ENCODE results near the gene RACK1.
A peak's percentile ranks its signal among the peaks of the same experiment; 100 is the strongest.

The RACK1 gene

DNA sequence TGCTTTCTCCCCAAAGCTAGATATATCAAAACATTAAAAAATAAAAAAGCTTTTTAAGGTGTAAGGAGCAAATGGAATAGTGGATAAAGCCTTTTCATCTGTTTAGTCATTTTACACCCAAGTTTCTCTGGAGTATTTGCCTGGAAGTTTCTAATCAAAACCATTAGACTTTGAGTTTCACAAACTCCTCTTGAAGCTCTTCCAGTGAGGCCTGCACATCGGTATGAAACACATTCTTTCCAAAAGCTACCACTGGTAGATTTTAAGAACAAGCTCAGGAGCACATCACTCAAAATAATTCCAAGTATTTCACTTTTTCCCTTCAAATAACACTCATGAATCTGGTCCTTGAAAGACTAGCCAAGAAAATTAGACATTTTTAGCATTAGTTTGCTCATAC, 11.6 kb upstream of the RACK1 start:
- TF ChIP-seq, protein P1, sequence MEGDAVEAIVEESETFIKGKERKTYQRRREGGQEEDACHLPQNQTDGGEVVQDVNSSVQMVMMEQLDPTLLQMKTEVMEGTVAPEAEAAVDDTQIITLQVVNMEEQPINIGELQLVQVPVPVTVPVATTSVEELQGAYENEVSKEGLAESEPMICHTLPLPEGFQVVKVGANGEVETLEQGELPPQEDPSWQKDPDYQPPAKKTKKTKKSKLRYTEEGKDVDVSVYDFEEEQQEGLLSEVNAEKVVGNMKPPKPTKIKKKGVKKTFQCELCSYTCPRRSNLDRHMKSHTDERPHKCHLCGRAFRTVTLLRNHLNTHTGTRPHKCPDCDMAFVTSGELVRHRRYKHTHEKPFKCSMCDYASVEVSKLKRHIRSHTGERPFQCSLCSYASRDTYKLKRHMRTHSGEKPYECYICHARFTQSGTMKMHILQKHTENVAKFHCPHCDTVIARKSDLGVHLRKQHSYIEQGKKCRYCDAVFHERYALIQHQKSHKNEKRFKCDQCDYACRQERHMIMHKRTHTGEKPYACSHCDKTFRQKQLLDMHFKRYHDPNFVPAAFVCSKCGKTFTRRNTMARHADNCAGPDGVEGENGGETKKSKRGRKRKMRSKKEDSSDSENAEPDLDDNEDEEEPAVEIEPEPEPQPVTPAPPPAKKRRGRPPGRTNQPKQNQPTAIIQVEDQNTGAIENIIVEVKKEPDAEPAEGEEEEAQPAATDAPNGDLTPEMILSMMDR (conservative IDR thresholded peaks at IDR 0.05; ENCODE audit: low read length): no peak
- H3K4me3 ChIP-seq (ENCODE audit: low read length): no peak overlapping the region
- DNase-seq (ENCODE audit: low read depth): peak; percentile 49

DNA sequence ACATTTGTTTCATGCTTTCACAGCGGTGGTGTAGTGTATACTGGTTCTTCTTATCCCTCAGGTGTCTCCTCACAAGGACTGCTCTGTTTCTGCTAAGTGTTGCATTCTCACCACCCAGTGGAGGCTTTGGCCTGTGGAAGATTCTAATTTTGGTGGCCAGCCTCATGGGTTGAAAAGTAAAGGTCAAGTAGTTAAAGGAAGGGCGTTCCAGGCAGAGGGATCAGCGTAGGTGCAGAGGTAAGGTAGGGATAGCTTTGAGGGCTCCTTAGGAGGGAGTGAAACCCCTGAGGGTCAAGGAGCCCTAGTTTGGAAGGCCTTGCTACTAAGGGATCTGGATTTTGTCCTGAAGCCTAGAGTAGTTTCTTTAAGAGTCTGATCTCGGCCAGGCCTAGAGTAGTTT, 4.6 kb upstream of the RACK1 start:
- peak overlapping the region; percentile 77 for H3K4me3 ChIP-seq (ENCODE audit: low read length)
- no peak for DNase-seq (ENCODE audit: low read depth)
- TF ChIP-seq, protein P1 (conservative IDR thresholded peaks at IDR 0.05; ENCODE audit: low read length): no peak

GRCh38 chr5:181246276-181247049, 2.8 kb upstream of the RACK1 start:
- peak; percentile 88 for DNase-seq (ENCODE audit: low read depth)
- H3K4me3 ChIP-seq (ENCODE audit: low read length): peak overlapping the region; percentile 77
- TF ChIP-seq, protein P1 (conservative IDR thresholded peaks at IDR 0.05; ENCODE audit: low read length): no peak

DNA sequence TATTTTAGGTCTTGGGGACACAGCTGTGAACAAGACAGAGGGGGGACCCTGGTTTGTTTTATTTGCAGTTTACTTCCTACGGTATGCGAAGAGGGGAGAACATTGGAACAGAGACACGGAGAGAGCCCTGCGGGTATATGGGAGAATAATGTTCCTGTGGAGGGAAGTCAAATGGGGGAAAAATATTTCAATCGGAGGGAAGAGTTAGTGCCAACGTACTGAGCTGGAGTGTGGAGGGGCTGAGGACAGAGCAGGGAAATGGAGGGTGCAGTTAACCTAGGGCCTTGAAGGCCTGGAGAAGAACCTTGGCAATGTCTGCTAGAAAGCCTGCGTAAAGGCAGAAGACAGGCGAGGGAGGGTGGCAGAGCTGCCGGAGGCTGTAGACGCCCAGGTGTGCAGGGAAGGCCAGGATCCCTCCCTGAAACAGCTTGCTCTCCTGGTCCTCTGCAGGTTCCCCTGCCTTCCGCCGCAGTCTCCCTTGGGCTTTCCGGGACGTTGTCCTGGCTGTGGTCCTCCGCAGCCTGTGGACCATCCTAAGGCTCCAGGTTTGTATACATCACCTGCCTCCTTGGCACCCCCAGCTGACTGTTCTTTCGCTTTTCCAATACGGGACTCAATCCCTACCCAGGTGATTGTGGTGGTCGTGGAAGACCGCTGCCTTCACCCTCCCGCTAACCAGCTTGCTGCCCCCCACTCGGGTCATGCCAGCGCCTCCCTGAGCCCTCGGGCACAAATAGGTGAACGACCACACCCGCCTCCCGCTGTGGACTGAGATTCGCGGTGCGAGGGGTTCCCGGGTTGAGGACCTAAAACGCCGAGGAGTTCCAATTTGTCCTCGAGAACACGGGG, 1.9 kb upstream of the RACK1 start:
- TF ChIP-seq, protein P1 (conservative IDR thresholded peaks at IDR 0.05; ENCODE audit: low read length): no peak
- no peak for DNase-seq (ENCODE audit: low read depth)
- H3K4me3 ChIP-seq (ENCODE audit: low read length): peak overlapping the region; percentile 77

DNA sequence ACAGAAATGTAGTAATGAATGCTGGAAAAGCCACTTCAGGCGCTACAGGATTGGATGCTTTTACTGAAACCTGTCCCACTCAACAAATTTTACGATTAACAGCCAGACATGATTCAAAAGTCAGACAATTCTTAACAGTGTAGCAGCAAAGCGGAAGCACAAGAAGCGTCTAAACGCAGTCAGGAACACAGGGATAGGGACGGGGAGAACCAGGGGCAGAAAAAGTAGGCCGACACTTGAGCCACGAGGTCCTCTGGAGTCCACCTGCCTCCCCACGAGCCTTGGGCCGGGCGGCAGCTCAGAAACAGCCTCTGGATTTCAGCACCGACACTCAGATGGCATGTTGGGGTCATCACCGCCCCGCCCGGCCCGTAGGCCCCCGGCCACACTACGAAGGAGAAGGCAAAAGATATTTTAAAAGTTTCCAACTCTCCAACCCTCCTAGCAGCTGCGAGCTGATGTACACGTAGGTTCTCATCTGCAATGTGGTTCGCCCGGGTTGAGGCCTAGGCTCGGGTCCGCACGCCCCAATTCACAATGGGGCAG, 615 bp downstream of the RACK1 start:
- TF ChIP-seq, protein P1 (conservative IDR thresholded peaks at IDR 0.05; ENCODE audit: low read length): no peak
- H3K4me3 ChIP-seq (ENCODE audit: low read length): peak overlapping the region; percentile 98
- no peak for DNase-seq (ENCODE audit: low read depth)

DNA sequence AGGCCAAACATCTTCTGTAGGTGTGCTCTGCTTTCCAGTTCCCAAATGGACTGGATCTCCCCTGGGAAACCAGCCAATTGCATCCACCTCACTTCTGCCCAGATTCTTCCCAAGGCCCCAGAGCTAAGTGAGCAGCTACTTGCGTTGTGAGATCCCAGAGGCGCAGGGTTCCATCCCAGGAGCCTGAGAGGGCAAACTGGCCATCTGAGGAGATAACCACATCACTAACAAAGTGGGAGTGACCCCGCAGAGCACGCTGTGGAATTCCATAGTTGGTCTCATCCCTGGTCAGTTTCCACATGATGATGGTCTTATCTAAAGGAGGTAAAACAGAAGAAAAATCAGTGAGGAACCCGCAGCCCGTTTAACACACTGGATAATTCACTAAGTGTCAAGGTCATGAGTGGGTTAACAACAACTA, 1.7 kb downstream of the RACK1 start:
- H3K4me3 ChIP-seq (ENCODE audit: low read length): peak overlapping the region; percentile 98
- TF ChIP-seq, protein P1 (conservative IDR thresholded peaks at IDR 0.05; ENCODE audit: low read length): no peak
- DNase-seq (ENCODE audit: low read depth): no peak
